GM23338 (cell line): ENCODE data around the gene PHTF2. TPM values are rescaled to one million over a fixed set of nuclear protein-coding genes. Genes with fewer than 3 reads are reported as not detected.

Experiments
- ATAC-seq: fragments of 200-7000 bp; cut with Tn5 transposase; 3 replicates; pipeline ENCODE4 v1.9.1; 2020
- DNase-seq: peaks from one replicate; pipeline ENCODE4 v3.0.0-alpha.2; 2015; ENCODE audit warnings: low spot score
- H2AFZ ChIP-seq: fragments of 200-600 bp; sonication (generic); 2 replicates; pipeline ENCODE4 v1.8.0; 2016; ENCODE audit warnings: antibody characterized with exemption, mild to moderate bottlenecking, moderate library complexity
- H3F3A ChIP-seq: fragments of 200-600 bp; sonication (generic); replicated peaks from 2 replicates; pipeline ENCODE4 v1.8.0; 2017; ENCODE audit warnings: antibody characterized with exemption, mixed run types, low read depth
- H3K27ac ChIP-seq: fragments of 200-600 bp; sonication (generic); 2 replicates; pipeline ENCODE4 v1.6.1; 2016; ENCODE audit warnings: low read depth
- H3K27me3 ChIP-seq: fragments of 200-600 bp; sonication (generic); 2 replicates; pipeline ENCODE4 v1.8.0; 2016; ENCODE audit warnings: mild to moderate bottlenecking, mixed run types, moderate library complexity; ENCODE audit not compliant: insufficient read depth
- H3K36me3 ChIP-seq: fragments of 200-600 bp; sonication (generic); 2 replicates; pipeline ENCODE4 v1.8.0; 2016; ENCODE audit warnings: mild to moderate bottlenecking; ENCODE audit not compliant: insufficient read depth
- H3K4me1 ChIP-seq: fragments of 200-600 bp; sonication (generic); 2 replicates; pipeline ENCODE4 v1.8.0; 2016; ENCODE audit warnings: mild to moderate bottlenecking, moderate library complexity; ENCODE audit not compliant: insufficient read depth
- H3K4me2 ChIP-seq: fragments of 200-600 bp; sonication (generic); 2 replicates; pipeline ENCODE4 v1.7.1; 2017; ENCODE audit warnings: mixed run types
- H3K4me3 ChIP-seq: fragments of 200-600 bp; sonication (generic); 2 replicates; pipeline ENCODE4 v1.6.1; 2016; ENCODE audit warnings: mixed run types
- H3K79me2 ChIP-seq: fragments of 200-600 bp; sonication (generic); replicated peaks from 2 replicates; pipeline ENCODE4 v1.8.0; 2017; ENCODE audit warnings: mild to moderate bottlenecking; ENCODE audit not compliant: insufficient read depth
- H3K9me2 ChIP-seq: fragments of 200-600 bp; sonication (generic); 2 replicates; pipeline ENCODE4 v1.8.0; 2017; ENCODE audit not compliant: insufficient read depth
- H4K20me1 ChIP-seq: fragments of 200-600 bp; sonication (generic); replicated peaks from 2 replicates; pipeline ENCODE4 v1.8.0; 2017; ENCODE audit warnings: mild to moderate bottlenecking; ENCODE audit not compliant: insufficient read depth
- H3K27ac Mint-ChIP-seq: 2 replicates; pipeline ENCODE4 v1.8.0; 2020; ENCODE audit warnings: inconsistent platforms, mild to moderate bottlenecking, moderate library complexity, mixed read lengths
- H3K27me3 Mint-ChIP-seq: 3 replicates; pipeline ENCODE4 v1.8.0; 2022; ENCODE audit warnings: low read depth, mild to moderate bottlenecking, moderate library complexity, mixed read lengths, inconsistent platforms; ENCODE audit not compliant: insufficient read depth, poor library complexity
- H3K36me3 Mint-ChIP-seq: 3 replicates; pipeline ENCODE4 v1.8.0; 2021; ENCODE audit warnings: low read depth, mild to moderate bottlenecking, inconsistent platforms, moderate library complexity, mixed read lengths
- H3K4me1 Mint-ChIP-seq: 3 replicates; pipeline ENCODE4 v1.8.0; 2020; ENCODE audit warnings: mild to moderate bottlenecking, inconsistent platforms, mixed read lengths
- H3K4me3 Mint-ChIP-seq: 3 replicates; pipeline ENCODE4 v1.8.0; 2021; ENCODE audit warnings: moderate library complexity, mild to moderate bottlenecking, inconsistent platforms, mixed read lengths
- H3K9me3 Mint-ChIP-seq: 3 replicates; pipeline ENCODE4 v1.8.0; 2020; ENCODE audit warnings: moderate library complexity, mild to moderate bottlenecking, inconsistent platforms, mixed read lengths
- CREB1 ChIP-seq: fragments of 250-450 bp; sonication (Bioruptor Pico); IDR thresholded peaks from 2 replicates; pipeline ENCODE4 v1.5.0; 2020; ENCODE audit warnings: low read depth, mild to moderate bottlenecking, moderate library complexity
- CTCF ChIP-seq, 2 experiments: fragments of 200-600 bp in 1 of 2; sonication (generic) in 1 of 2; conservative IDR thresholded peaks; 2 replicates each; pipeline versions ENCODE4 v1.5.1 to v1.6.1; 2016 to 2017; ENCODE audit warnings: antibody characterized with exemption in 2 of 2, low read depth in 2 of 2, mild to moderate bottlenecking in 2 of 2, moderate library complexity in 1 of 2
- EZH2 ChIP-seq: fragments of 200-600 bp; sonication (generic); IDR thresholded peaks from one replicate; pipeline ENCODE4 v1.8.0; 2017; ENCODE audit warnings: antibody characterized with exemption, mild to moderate bottlenecking, low read depth; ENCODE audit not compliant: unreplicated experiment
- EZH2phosphoT487 ChIP-seq: fragments of 200-600 bp; sonication (generic); IDR thresholded peaks from one replicate; pipeline ENCODE4 v1.8.1; 2018; ENCODE audit warnings: antibody characterized with exemption; ENCODE audit not compliant: unreplicated experiment
- JUNB ChIP-seq: IDR thresholded peaks from one replicate; pipeline ENCODE4 v1.6.1; 2016; ENCODE audit warnings: antibody characterized with exemption; ENCODE audit not compliant: unreplicated experiment
- NANOG ChIP-seq: IDR thresholded peaks from 2 replicates; pipeline ENCODE4 v1.6.1; 2016; ENCODE audit warnings: antibody characterized with exemption, borderline replicate concordance
- POLR2AphosphoS5 ChIP-seq: IDR thresholded peaks from 2 replicates; pipeline ENCODE4 v1.6.1; 2016; ENCODE audit warnings: antibody characterized with exemption, low read depth
- REST ChIP-seq: IDR thresholded peaks from one replicate; pipeline ENCODE4 v1.6.1; 2018; ENCODE audit warnings: antibody characterized with exemption; ENCODE audit not compliant: unreplicated experiment
- STAT1 ChIP-seq: IDR thresholded peaks from one replicate; pipeline ENCODE4 v1.6.1; 2016; ENCODE audit warnings: antibody characterized with exemption; ENCODE audit not compliant: unreplicated experiment
- ZNF114 ChIP-seq: fragments of 250-450 bp; sonication (Bioruptor Pico); IDR thresholded peaks from 2 replicates; pipeline ENCODE4 v1.5.0; 2020; ENCODE audit warnings: mild to moderate bottlenecking, moderate library complexity
- ZNF331 ChIP-seq: fragments of 250-450 bp; sonication (Bioruptor Pico); IDR thresholded peaks from 2 replicates; pipeline ENCODE4 v1.5.0; 2020; ENCODE audit warnings: low read depth, mild to moderate bottlenecking, moderate library complexity
- polyA plus RNA-seq: library from polyadenylated mRNA; unstranded; fragments of >200 nt; fragmentation: Nextera tagmentation; extraction: Ambion mirVana; gene quantifications from 2 replicates; pipeline ENCODE4 v1.2.1, GENCODE V29; 2016
- total RNA-seq: library from RNA; depleted of rRNA; stranded (reverse); fragments of >200 nt; shearing (Covaris generic); gene quantifications from 2 replicates; pipeline ENCODE4 v1.2.3, GENCODE V29; 2014

Gene PHTF2
- total and polyA plus RNA-seq, 2 experiments from 2014 or later: 14.6 to 24.1 TPM

DNA sequence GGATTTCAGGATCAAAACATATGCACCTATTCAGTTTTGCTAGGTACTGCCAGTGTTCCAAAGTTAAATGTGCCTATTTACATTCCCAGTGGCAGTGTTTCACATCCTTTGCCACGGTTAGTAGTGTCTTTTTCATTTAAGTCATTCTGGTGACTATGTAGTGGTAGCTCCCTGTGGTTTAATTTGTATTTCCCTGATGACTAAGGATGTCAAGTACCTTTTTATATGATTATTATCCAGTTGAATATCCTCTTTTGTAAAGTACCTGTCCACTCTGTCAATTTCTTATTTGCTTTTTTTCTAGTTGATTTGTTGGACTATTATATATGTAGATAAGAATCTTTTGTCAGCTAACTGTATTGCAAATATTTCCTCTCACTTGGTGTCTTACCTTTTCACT is 45.4 kb upstream of the PHTF2 start:
- no peak overlapping the region for H3K4me3 Mint-ChIP-seq
- DNase-seq: no peak
- TF ChIP-seq NANOG (no peak), STAT1 (no peak), CREB1 (no peak), JUNB (no peak), CTCF (conservative IDR thresholded peaks at IDR 0.05; ENCODE audit: low read depth in 2 of 2) (no peak), EZH2phosphoT487 (no peak), REST (no peak), ZNF114 (CRISPR knock-in tag) (no peak), EZH2 (no peak), POLR2AphosphoS5 (no peak), ZNF331 (CRISPR knock-in tag) (no peak)
- H3K36me3 ChIP-seq: no peaks in the 10 kb centered on the region; the same call in 1 of the 2 replicates
- no peaks in the 10 kb centered on the region for H3K4me1 ChIP-seq
- no peak overlapping the region for H3K27ac ChIP-seq
- no peaks in the 10 kb centered on the region for H3K27me3 Mint-ChIP-seq
- H2AFZ ChIP-seq: no peak overlapping the region
- no peak overlapping the region for H3K4me2 ChIP-seq
- no peak overlapping the region for H3K4me3 ChIP-seq
- peaks cover 35% of the 10 kb centered on the region for H3K79me2 ChIP-seq
- peaks cover 21% of the 10 kb centered on the region for H4K20me1 ChIP-seq
- no peaks in the 10 kb centered on the region for H3K4me1 Mint-ChIP-seq
- H3K9me2 ChIP-seq: no peaks in the 10 kb centered on the region
- H3F3A ChIP-seq: no peaks in the 10 kb centered on the region
- no peaks in the 10 kb centered on the region for H3K9me3 Mint-ChIP-seq
- H3K27me3 ChIP-seq: no peaks in the 10 kb centered on the region
- H3K27ac Mint-ChIP-seq: no peak overlapping the region
- no peak for ATAC-seq
- H3K36me3 Mint-ChIP-seq: peaks cover 4% of the 10 kb centered on the region; the same call in 1 of the 3 replicates

DNA sequence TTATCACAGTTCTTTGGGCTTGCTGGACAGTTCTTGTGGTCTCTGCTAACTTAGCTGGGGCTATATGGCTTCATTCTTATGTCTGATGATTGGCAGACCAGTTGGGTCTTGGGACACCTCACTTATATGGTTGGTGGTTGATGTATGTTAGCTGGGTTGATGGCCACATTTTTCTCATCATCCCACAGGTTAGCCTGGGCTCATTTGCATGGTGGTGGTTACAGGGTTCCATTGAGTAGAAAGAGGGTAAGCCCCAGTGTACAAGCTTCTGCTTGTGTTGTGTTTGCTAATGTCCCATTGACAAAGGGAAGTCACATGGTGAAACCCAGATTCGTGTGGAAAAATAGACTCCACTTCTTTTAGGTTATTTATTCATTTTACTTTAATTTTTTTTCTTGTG is 41.0 kb upstream of the PHTF2 start:
- no peaks in the 10 kb centered on the region for H3K9me2 ChIP-seq
- H3K4me1 Mint-ChIP-seq: no peaks in the 10 kb centered on the region; the same call in 2 of the 3 replicates
- no peak for TF ChIP-seq EZH2phosphoT487
- no peak for TF ChIP-seq REST

More for the DNA sequence above, 41.0 kb upstream of the PHTF2 start:
- no peaks in the 10 kb centered on the region for H3F3A ChIP-seq
- H3K27me3 Mint-ChIP-seq: no peaks in the 10 kb centered on the region
- no peaks in the 10 kb centered on the region for H3K36me3 Mint-ChIP-seq
- no peak overlapping the region for H3K4me2 ChIP-seq
- DNase-seq (no peak), ATAC-seq (no peak)
- H3K36me3 ChIP-seq: no peaks in the 10 kb centered on the region
- H3K79me2 ChIP-seq: peaks cover 44% of the 10 kb centered on the region
- H3K9me3 Mint-ChIP-seq: no peaks in the 10 kb centered on the region
- H2AFZ ChIP-seq: no peak overlapping the region
- H4K20me1 ChIP-seq: peaks cover 23% of the 10 kb centered on the region
- no peak overlapping the region for H3K27ac Mint-ChIP-seq
- H3K27me3 ChIP-seq: no peaks in the 10 kb centered on the region
- no peaks in the 10 kb centered on the region for H3K4me1 ChIP-seq
- no peak overlapping the region; the same call in 1 of the 2 replicates for H3K27ac ChIP-seq
- no peak overlapping the region for H3K4me3 Mint-ChIP-seq
- H3K4me3 ChIP-seq: no peak overlapping the region
